Limb (tissue), 2 donors: ENCODE results near the gene TMC2.
"Not testable (repeated sequence)": the region's sequence is repeated elsewhere in the genome, so short reads cannot be mapped to it uniquely, and the experiment has no call there.

Experiments
- DNase-seq, 2 donors: peaks; one replicate each; pipeline ENCODE4 v3.0.0-alpha.2; 2016; ENCODE audit errors: extremely low spot score in 2 of 2

The TMC2 gene

GRCh38 chr20:2658414-2659354 lies 122.3 kb downstream of the TMC2 start:
- no peak for DNase-seq

- no peak for DNase-seq
Observed at GRCh38 chr20:2659547-2659946, 123.2 kb downstream of the TMC2 start.

GRCh38 chr20:2663364-2663886 lies 127.1 kb downstream of the TMC2 start:
- no peak for DNase-seq

- DNase-seq = peak; percentile 95 to 96
Observed at GRCh38 chr20:2663887-2664719, 127.7 kb downstream of the TMC2 start, which contains the start of gene IDH3B. Gene IDH3B (minus strand): TSS chr20:2664216. CDS start chr20:2664188, 28 bp downstream.

- no peak for DNase-seq
Observed at GRCh38 chr20:2671977-2672376, 135.6 kb downstream of the TMC2 start.

GRCh38 chr20:2672446-2672845 lies 136.1 kb downstream of the TMC2 start:
- DNase-seq = no peak

- no peak for DNase-seq
Observed at GRCh38 chr20:2673453-2673852, 137.1 kb downstream of the TMC2 start.

- DNase-seq = no peak
Observed at GRCh38 chr20:2680046-2680445, 143.7 kb downstream of the TMC2 start.

GRCh38 chr20:2682040-2682439 lies 145.7 kb downstream of the TMC2 start:
- DNase-seq = not testable (repeated sequence)

- not testable (repeated sequence) for DNase-seq
Observed at GRCh38 chr20:2684817-2685216, 148.4 kb downstream of the TMC2 start.

- DNase-seq = no peak
Observed at GRCh38 chr20:2687514-2687913, 151.1 kb downstream of the TMC2 start.

GRCh38 chr20:2688041-2688591 lies 151.7 kb downstream of the TMC2 start:
- peak in 1 of 2 donors; percentile 64 for DNase-seq

GRCh38 chr20:2690213-2690612 lies 153.8 kb downstream of the TMC2 start:
- no peak for DNase-seq

GRCh38 chr20:2690718-2691117 lies 154.3 kb downstream of the TMC2 start:
- DNase-seq = no peak

GRCh38 chr20:2691127-2691526 lies 154.8 kb downstream of the TMC2 start:
- DNase-seq = no peak
